Stimulated activated CD8-positive, alpha-beta memory T cell treated with anti-CD3 and anti-CD28 coated beads, Interleukin-7, amount 100 ng/mL, for 4 hours (primary cell): ENCODE results near the gene EVL.

ENCODE experiments used
- DNase-seq, 2 donors: peaks; one replicate each; pipeline ENCODE4 v3.0.0-alpha.2; 2020; ENCODE audit warnings: low read depth in 2 of 2

The EVL gene

GRCh38 chr14:100129161-100129589, 64.0 kb downstream of the EVL start:
- no peak for DNase-seq

DNA sequence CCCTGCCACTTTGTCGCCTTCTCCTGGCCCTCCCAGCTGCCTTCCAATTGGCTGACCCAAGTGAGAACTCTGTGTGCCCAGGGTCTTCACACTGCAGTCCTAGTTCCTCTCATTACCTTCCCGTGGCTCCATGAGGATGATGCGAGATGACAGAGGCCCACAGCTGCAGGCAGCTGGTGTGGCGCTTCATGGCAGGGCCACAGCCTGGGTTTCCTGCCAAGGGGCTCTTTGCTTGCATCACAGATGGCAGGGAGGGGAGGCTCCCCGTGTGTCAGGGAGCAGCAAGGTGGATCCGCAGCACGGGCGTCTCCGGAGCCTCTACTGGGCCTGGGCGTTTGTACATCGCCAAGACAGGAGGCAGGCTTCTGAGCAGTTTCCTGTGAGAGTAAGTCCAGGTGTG, 65.3 kb downstream of the EVL start:
- DNase-seq: no peak

DNA sequence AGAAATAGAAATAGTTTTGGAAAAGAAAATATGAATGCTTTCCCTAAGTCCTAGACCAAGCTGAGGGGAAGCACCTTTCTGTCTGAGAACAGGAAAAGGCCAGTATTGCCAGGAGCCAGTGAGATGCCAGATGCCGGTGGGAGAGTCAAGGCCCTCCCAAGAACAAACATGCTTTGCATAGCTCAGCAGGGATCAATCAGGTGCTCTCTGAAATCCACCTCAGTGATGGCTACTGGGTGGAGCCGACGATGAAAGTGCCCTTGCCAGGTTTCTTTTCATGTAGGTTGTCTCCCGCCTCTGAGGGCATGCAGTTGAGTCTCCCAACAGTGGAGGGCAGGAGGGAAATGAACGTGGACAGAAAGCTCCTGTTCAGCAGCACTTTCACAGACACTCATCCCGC, 66.0 kb downstream of the EVL start:
- no peak for DNase-seq

GRCh38 chr14:100132161-100132902, 67.1 kb downstream of the EVL start:
- DNase-seq: no peak

DNA sequence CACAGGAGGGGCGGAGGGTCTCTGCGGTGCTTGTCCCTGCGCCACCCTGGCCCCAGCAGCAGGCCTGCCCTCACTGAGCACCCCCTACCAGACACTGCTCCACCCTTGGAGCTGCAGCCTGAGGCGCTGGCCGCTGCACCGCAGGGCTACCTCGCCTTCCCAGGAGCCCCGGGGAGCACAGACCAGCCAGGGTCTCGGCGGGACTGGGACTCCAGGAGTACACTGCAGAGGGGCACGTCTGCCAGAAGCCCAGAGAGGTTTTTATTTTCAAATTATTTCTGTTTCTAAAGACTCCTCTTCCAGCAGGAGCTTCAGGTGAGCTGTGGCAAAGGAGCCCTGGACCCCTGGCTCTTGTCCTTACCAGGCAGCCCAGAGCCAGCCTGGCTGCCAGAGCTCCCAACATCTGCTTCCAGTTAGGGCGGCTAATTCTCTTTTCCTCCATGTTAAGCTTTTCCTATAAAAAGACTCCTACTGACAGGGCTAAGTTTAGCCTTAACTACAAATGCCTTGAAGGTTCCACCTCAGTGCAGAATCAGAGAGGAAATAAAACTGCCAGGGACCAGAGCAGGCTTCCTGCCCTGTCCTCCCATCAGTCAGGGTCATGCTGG, 67.8 kb downstream of the EVL start:
- no peak for DNase-seq

DNA sequence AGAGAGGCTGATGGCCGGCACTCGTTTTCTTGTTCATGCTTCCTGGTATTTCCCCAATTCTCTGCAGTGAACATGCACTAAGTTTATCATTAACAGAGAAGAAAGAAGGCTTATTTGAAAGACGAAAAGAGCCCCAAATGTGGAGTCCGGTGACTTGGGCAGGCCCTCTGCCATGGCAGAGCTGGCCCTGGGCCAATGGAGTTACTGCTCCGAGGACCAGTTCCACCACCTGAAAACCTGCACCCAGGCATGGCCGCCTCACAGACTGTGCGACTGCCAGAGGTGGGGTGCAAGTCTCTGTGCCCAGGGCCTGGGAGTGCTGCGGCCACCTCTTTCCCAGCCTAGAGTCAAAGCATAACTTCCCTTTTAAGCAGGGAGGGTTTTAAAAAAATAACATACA, 69.4 kb downstream of the EVL start:
- DNase-seq: no peak

GRCh38 chr14:100135073-100135472, 69.9 kb downstream of the EVL start:
- no peak for DNase-seq

DNA sequence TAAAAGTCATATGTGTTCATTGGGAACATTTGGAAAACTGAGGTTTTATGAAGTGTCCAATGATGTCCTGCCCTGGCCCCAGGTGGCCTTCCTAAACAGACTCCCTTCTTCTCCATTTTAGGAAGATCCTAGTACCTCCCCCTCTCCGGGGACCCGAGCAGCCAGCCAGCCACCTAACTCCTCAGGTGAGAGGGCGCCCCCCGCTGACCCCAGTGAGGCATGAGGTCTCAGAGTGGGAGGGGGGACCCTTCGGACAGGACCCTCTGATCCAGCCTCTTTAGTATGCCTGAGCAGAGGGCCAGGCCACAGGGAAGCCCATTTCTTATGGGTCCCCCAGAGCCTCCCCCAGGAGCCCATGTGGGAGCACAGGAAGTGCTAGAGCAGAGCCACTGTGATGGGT, 70.6 kb downstream of the EVL start:
- no peak for DNase-seq

GRCh38 chr14:100137173-100137572, 72.0 kb downstream of the EVL start:
- no peak for DNase-seq

GRCh38 chr14:100138082-100138787, 73.0 kb downstream of the EVL start:
- DNase-seq: no peak

DNA sequence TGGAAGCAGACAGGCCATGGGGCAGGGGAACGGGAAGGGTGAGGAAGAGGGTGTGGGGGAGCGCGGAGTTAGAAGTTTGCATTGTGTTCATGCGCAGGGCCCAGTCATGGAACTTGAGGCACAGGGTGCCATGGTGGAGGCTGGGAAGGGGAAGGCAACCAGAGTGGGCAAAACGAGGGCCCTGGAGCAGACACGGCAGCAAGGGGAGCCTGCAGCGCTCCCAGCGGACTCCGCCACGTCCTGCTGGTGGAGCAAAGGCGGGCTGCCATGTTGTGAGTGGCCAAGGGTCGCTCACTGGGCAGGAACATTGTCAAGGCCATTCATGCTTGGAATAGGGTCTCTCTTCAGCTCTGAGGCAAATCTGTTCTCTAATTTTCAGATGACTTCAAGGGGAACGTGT, 73.7 kb downstream of the EVL start:
- no peak for DNase-seq

- no peak for DNase-seq
Observed at GRCh38 chr14:100140452-100141078, 75.3 kb downstream of the EVL start.

DNA sequence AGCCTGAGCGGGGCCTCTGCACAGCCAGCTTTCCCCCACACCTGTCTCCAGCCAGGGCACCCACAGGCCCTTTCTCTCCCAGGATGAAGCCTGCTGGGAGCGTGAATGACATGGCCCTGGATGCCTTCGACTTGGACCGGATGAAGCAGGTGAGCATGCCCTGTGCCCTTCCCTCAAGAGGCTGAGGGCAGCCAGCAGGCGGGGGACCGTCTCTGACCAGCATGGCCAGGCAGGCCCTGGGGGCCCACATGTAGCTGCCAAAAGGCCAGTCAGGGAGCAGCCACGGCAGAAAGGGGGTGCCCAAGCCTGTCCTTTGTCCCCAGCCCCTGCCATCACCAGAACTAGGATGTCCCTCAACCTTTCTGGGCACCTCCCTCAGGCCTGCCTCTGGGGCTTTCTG, 75.9 kb downstream of the EVL start:
- no peak for DNase-seq

GRCh38 chr14:100142073-100143040, 77.1 kb downstream of the EVL start:
- no peak for DNase-seq

DNA sequence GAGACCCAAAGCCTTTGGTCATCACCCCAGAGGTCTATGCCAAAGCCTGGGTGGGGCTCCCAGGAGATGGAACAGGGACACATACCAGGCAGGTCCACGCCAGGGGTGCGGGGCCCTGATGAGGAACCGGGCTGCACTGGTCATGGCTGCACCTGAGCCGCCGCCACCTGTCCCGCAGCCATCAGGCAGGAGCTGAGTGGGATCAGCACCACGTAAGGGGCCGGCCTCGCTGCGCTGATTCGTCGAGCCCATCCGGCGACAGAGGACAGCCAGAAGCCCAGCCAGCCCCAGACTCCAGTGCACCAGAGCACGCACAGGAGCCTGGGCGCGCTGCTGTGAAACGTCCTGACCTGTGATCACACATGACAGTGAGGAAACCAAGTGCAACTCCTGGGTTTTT, 78.3 kb downstream of the EVL start:
- DNase-seq: no peak

DNA sequence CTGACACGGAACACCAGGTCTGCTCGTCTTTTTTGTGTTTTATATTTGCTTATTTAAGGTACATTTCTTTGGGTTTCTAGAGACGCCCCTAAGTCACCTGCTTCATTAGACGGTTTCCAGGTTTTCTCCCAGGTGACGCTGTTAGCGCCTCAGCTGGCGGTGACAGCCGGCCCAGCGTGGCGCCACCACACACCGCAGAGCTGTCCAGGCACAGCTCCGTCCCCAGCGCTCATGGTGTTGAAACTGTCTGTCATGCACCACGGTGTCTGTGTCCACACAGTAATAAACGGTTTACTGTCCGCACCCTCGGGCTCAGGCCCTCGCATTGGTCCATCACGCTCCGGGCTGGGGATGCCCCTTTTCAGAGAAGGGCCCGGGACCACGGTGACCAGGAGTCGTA, 78.7 kb downstream of the EVL start:
- no peak for DNase-seq

- DNase-seq: no peak
Observed at GRCh38 chr14:100144645-100144995, 79.4 kb downstream of the EVL start.

DNA sequence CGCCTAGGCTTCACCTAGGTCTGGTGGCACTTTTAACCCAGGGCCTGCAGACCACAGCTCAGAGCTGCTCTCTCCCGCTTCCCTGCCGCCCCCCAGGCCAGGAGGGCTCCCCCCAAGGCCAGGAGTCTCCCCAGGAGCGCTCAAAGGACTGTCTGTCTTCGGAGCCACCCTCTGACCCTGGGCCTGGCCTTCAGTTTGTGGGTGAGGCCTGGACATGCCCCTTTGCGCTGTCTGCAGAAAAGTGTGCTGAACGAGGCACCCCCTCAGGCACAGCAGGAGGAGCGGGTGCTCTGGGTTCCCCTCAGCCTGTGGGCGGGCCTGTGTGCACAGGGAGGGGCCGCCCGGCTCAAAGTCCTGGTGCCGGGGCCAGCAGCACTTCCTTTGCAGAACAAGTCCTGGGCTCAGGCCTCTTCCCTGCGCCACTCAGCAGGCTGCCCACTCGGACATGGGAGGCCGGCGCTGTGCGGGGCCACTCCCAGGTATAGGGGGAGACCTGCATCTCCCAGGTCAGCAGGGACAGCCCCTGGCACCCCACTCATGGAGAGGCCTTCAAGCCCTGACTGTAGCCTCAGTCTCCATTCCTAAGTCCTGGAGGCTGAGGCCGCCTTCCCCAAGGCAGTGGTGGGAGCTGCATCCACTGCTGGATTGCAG, 79.9 kb downstream of the EVL start:
- no peak for DNase-seq

DNA sequence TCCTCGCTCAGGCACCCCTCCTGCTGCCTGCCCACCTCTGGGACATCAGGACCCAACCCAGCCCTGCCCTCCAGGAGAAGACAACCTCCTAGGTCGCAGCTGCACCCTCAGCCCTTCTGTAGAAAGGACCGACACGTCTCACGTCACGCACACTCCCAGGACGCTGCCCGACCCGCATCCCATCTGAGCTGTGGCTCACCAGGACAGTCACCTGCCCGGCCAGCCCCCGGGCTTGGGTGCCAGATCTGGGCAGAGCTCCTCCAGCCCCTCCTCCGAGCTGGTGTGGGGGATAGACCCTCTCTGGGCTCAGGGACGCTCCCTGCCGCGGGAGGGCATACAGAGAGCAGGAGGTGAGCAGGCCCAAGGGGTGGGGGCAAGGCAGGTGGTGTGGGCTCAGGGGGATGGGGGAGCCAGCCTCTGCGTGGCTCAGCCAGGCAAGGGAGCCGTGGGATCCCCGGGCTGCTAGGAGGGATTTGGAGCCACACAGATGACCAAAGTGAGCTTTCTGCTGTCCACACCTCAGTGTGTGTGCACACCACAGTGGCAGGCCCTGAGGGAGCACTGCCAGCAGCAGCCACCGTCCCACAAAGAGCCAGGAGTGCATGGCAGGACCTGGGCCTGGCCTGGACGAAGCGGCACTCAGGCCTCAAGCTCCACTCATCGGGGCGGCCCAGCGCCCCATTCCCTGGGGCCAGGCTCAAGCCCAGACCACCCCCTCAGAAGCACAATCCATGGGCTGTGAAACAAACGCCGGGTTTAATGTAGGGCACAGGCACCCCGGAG, 80.7 kb downstream of the EVL start:
- DNase-seq: no peak

- DNase-seq: no peak
Observed at GRCh38 chr14:100146531-100147091, 81.4 kb downstream of the EVL start.
